22Rv1 (cell line): Measurements from ENCODE around the gene TFRC.

Experiments
- ZFX ChIP-seq: fragments of 450-650 bp; IDR thresholded peaks from 2 replicates; pipeline ENCODE4 v1.6.1; 2017; ENCODE audit warnings: antibody characterized with exemption, borderline replicate concordance
- TF ChIP-seq, protein P1 (sequence below): fragments of 450-650 bp; IDR thresholded peaks from 2 replicates; pipeline ENCODE4 v1.5.1; 2017; ENCODE audit warnings: mild to moderate bottlenecking

DNA sequence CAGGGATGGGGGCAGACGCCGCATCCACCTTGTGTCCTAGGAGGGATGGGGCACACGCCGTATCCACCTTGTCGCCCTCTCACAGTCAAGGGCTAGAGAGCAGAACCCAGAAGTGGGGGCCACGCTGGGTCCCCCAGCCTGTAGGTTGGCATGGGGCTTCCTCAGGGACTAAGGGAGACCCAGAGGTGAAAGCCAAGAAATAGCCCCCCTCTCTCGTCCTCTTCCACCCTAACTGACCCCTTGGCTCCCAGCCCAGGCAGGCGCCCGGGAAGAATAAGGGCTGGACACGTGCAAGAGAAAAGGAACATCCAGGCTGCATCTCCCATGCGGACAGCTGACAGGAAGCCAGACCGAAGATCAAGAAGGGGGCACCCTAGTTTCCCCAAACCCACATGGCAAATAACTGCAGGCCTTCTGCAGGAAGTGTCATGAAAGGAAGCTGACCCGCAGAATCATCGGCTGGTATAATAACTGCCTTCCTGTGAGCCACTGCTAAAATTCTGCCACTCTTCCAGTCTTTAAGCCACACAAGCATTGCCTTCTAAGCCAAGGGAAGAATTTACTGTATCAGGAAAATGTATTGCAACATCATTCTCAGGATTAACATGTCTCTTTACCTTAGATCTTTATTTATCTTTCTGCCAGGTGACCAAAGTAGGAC lies 38.5 kb upstream of the TFRC start:
- TF ChIP-seq, protein P1, sequence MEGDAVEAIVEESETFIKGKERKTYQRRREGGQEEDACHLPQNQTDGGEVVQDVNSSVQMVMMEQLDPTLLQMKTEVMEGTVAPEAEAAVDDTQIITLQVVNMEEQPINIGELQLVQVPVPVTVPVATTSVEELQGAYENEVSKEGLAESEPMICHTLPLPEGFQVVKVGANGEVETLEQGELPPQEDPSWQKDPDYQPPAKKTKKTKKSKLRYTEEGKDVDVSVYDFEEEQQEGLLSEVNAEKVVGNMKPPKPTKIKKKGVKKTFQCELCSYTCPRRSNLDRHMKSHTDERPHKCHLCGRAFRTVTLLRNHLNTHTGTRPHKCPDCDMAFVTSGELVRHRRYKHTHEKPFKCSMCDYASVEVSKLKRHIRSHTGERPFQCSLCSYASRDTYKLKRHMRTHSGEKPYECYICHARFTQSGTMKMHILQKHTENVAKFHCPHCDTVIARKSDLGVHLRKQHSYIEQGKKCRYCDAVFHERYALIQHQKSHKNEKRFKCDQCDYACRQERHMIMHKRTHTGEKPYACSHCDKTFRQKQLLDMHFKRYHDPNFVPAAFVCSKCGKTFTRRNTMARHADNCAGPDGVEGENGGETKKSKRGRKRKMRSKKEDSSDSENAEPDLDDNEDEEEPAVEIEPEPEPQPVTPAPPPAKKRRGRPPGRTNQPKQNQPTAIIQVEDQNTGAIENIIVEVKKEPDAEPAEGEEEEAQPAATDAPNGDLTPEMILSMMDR: no peak
- no peak for TF ChIP-seq ZFX
